Panc1 (cell line): ENCODE measurements around the gene COL13A1. TPM values are rescaled to one million over a fixed set of nuclear protein-coding genes. Genes with fewer than 3 reads are reported as not detected.

ENCODE experiments used
- ATAC-seq: fragments of 200-7000 bp; cut with Tn5 transposase; 2 replicates; pipeline ENCODE4 v1.9.1; 2020; ENCODE audit warnings: mild to moderate bottlenecking, moderate library complexity
- BruUV-seq: library from RNA; stranded (reverse); fragments of 400-500 nt; replicated peaks from 2 replicates; lab custom pipeline; 2021; lab: Mats Ljungman, UMichigan
- CTCF ChIA-PET: fragments of 300-600 bp; sonication (Branson Sonifier 250); formaldehyde crosslinking; loops from one replicate; lab custom pipeline; 2022; ENCODE audit warnings: antibody characterized with exemption; lab: Charles Lee
- POLR2A ChIA-PET: fragments of 300-600 bp; sonication (Branson Sonifier 250); formaldehyde crosslinking; loops from one replicate; lab custom pipeline; 2022; ENCODE audit warnings: antibody characterized with exemption; lab: Charles Lee
- DNase-seq: peaks from one replicate; pipeline ENCODE4 v3.0.0-alpha.2; 2010; ENCODE audit warnings: low read depth, low spot score
- H3K27ac ChIP-seq: 2 replicates; pipeline ENCODE4 v1.5.1; 2011; ENCODE audit warnings: mild to moderate bottlenecking, low read length, inconsistent platforms
- H3K27me3 ChIP-seq: fragments of 200-500 bp; sonication (Bioruptor generic); 2 replicates; pipeline ENCODE4 v1.6.0; 2014; ENCODE audit warnings: low read length, inconsistent platforms; ENCODE audit not compliant: control insufficient read depth, insufficient read depth
- H3K36me3 ChIP-seq: fragments of 200-500 bp; sonication (Bioruptor generic); 2 replicates; pipeline ENCODE4 v1.5.1; 2014; ENCODE audit warnings: inconsistent platforms, mild to moderate bottlenecking, low read length, moderate library complexity; ENCODE audit not compliant: control insufficient read depth, insufficient read depth
- H3K4me1 ChIP-seq: 2 replicates; pipeline ENCODE4 v1.5.1; 2011; ENCODE audit warnings: inconsistent platforms, mild to moderate bottlenecking, low read length, moderate library complexity; ENCODE audit not compliant: control insufficient read depth, insufficient read depth
- H3K4me3 ChIP-seq, 2 experiments: 2 replicates each; pipeline ENCODE4 v1.5.1; 2011 to 2012; ENCODE audit warnings: low read depth in 2 of 2, low read length in 2 of 2, mild to moderate bottlenecking in 2 of 2, inconsistent platforms in 1 of 2, moderate library complexity in 1 of 2
- H3K9me3 ChIP-seq: fragments of 200-500 bp; sonication (Bioruptor generic); 2 replicates; pipeline ENCODE4 v1.5.1; 2014; ENCODE audit warnings: low read depth, mild to moderate bottlenecking, inconsistent platforms, low read length, moderate library complexity; ENCODE audit not compliant: control insufficient read depth, insufficient read depth
- POLR2AphosphoS5 ChIP-seq: IDR thresholded peaks from 2 replicates; pipeline ENCODE4 v1.6.1; 2012; ENCODE audit warnings: mild to moderate bottlenecking, low read depth, low read length, moderate library complexity
- SIN3A ChIP-seq: IDR thresholded peaks from 2 replicates; pipeline ENCODE4 v1.6.1; 2012; ENCODE audit warnings: low read depth, mild to moderate bottlenecking, low read length, moderate library complexity, borderline replicate concordance; ENCODE audit not compliant: insufficient read depth
- TCF7L2 ChIP-seq: IDR thresholded peaks from 2 replicates; pipeline ENCODE4 v1.6.1; 2011; ENCODE audit warnings: mild to moderate bottlenecking, low read depth, low read length, inconsistent platforms
- in situ Hi-C: cut with HindIII; loops from 2 replicates; pipeline ENCODE4 v1.10.0; 2016; ENCODE audit warnings: low sequenced_read_pairs, low pct_unique_long_range_greater_than_20kb
- intact Hi-C: fragments of 100-400 bp; cut with micrococcal nuclease; formaldehyde crosslinking; loops from one replicate; pipeline ENCODE4 v1.10.0; 2022; ENCODE audit not compliant: unreplicated experiment
- total RNA-seq: library from RNA; stranded (reverse); gene quantifications from one replicate; pipeline ENCODE4 v1.2.1, GENCODE V29; 2021; ENCODE audit not compliant: unreplicated experiment
- TF ChIP-seq, protein P1 (sequence below): fragments of 450-650 bp; IDR thresholded peaks from 2 replicates; pipeline ENCODE4 v1.5.1; 2017; ENCODE audit warnings: mild to moderate bottlenecking
- TF ChIP-seq, protein P2 (sequence below), 2 experiments: IDR thresholded peaks; 2 replicates each; pipeline ENCODE4 v1.6.1; 2011 to 2012; ENCODE audit warnings: low read depth in 2 of 2, control low read depth in 1 of 2, low read length in 1 of 2, mild to moderate bottlenecking in 1 of 2, moderate library complexity in 1 of 2; ENCODE audit not compliant: insufficient read depth in 1 of 2

Gene COL13A1
- total RNA-seq, 1 experiment from 2014 or later: 1.0 TPM

DNA sequence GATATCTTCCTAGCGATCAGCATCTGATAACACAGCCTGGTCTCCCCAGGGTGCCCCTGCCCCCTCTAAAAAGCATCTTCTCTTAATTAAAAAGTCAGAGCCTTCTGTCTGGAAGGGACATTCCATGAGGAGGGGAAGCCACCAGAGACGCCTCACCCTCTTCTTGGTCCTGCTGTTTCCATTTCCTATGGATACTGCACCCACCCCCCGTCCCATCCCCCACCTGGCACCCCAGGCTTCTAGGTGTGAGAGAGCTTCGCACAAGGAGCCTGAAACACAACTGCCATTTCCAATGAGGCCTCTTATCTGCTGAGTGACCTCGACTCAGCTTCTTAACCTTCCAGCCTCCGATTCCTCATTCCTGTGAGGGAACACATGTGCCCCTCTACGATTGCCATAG is 51.4 kb downstream of the COL13A1 start:
- Histone ChIP-seq H3K9me3 (no peaks in the 10 kb centered on the region), H3K27ac (no peak overlapping the region), H3K4me3 (no peak overlapping the region), H3K36me3 (no peaks in the 10 kb centered on the region), H3K27me3 (no peaks in the 10 kb centered on the region), H3K4me1 (no peaks in the 10 kb centered on the region)
- in situ Hi-C loops: no loop called here
- no peak for DNase-seq
- ChIA-PET CTCF (interaction anchor here (0.6 to 0.7 kb wide), 2 partner anchors 43 to 52 kb away, joined by 4 to 6 read pairs; no protein-coding TSS in a partner anchor), POLR2A (no interaction called here)
- BruUV-seq: no TSS peak
- intact Hi-C loops: no loop called here
- TF ChIP-seq, protein P1, sequence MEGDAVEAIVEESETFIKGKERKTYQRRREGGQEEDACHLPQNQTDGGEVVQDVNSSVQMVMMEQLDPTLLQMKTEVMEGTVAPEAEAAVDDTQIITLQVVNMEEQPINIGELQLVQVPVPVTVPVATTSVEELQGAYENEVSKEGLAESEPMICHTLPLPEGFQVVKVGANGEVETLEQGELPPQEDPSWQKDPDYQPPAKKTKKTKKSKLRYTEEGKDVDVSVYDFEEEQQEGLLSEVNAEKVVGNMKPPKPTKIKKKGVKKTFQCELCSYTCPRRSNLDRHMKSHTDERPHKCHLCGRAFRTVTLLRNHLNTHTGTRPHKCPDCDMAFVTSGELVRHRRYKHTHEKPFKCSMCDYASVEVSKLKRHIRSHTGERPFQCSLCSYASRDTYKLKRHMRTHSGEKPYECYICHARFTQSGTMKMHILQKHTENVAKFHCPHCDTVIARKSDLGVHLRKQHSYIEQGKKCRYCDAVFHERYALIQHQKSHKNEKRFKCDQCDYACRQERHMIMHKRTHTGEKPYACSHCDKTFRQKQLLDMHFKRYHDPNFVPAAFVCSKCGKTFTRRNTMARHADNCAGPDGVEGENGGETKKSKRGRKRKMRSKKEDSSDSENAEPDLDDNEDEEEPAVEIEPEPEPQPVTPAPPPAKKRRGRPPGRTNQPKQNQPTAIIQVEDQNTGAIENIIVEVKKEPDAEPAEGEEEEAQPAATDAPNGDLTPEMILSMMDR: no peak
- TF ChIP-seq TCF7L2 (no peak), POLR2AphosphoS5 (no peak), SIN3A (no peak)
- TF ChIP-seq, protein P2, sequence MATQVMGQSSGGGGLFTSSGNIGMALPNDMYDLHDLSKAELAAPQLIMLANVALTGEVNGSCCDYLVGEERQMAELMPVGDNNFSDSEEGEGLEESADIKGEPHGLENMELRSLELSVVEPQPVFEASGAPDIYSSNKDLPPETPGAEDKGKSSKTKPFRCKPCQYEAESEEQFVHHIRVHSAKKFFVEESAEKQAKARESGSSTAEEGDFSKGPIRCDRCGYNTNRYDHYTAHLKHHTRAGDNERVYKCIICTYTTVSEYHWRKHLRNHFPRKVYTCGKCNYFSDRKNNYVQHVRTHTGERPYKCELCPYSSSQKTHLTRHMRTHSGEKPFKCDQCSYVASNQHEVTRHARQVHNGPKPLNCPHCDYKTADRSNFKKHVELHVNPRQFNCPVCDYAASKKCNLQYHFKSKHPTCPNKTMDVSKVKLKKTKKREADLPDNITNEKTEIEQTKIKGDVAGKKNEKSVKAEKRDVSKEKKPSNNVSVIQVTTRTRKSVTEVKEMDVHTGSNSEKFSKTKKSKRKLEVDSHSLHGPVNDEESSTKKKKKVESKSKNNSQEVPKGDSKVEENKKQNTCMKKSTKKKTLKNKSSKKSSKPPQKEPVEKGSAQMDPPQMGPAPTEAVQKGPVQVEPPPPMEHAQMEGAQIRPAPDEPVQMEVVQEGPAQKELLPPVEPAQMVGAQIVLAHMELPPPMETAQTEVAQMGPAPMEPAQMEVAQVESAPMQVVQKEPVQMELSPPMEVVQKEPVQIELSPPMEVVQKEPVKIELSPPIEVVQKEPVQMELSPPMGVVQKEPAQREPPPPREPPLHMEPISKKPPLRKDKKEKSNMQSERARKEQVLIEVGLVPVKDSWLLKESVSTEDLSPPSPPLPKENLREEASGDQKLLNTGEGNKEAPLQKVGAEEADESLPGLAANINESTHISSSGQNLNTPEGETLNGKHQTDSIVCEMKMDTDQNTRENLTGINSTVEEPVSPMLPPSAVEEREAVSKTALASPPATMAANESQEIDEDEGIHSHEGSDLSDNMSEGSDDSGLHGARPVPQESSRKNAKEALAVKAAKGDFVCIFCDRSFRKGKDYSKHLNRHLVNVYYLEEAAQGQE (IDR thresholded peaks at IDR 0.05; ENCODE audit: insufficient read depth in 1 of 2, low read depth in 2 of 2, low read length in 1 of 2): no peak
- ATAC-seq: no peak

DNA sequence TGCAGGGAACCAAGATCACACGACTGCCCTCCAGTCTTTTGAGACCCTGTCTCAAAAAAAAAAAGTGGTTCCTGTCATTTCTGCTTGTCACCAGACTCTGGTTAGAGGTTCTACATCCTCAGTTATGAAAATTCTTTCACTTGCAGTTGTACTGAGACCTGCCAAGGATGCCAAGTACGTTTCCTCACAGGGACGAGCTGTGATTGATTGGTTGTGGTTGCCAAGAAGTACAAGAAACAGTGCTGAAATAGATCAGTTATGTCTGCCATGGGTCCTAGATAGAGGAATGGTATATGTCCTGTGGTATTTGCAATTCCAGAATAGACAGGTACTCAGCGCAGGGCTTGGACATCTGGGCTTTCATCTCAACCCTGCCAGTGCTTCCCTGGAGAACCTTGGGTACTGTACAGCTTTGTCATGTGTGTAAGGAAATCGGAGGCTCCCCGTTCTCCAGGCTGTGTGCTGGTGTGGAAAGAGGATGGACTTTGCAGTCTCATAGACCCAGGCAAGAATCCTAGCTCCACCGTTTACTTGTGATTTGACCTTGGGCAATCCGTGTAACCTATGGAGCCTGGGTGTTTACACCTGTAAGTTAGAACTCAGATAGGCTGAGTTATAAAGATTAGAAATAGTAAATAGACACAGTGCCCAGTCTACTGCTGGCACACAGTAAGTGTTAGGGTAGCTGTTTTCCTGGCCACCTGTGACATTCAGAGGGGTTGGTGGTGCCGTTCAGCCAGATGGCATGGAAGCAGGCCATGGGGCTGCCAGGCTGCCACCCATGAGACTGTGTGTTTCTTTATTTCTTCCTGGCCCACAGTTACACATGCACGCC is 53.0 kb downstream of the COL13A1 start:
- ChIA-PET POLR2A (no interaction called here), CTCF (no interaction called here)
- intact Hi-C loops (no loop called here), in situ Hi-C loops (no loop called here)
- Histone ChIP-seq H3K4me1 (no peaks in the 10 kb centered on the region), H3K4me3 (no peak overlapping the region), H3K9me3 (no peaks in the 10 kb centered on the region), H3K36me3 (no peaks in the 10 kb centered on the region), H3K27ac (no peak overlapping the region), H3K27me3 (no peaks in the 10 kb centered on the region)
- BruUV-seq: no TSS peak
- no peak for TF ChIP-seq POLR2AphosphoS5
- no peak for TF ChIP-seq TCF7L2
- TF ChIP-seq SIN3A: no peak
- TF ChIP-seq, protein P1: no peak
- TF ChIP-seq, protein P2 (IDR thresholded peaks at IDR 0.05; ENCODE audit: insufficient read depth in 1 of 2, low read depth in 2 of 2, low read length in 1 of 2): no peak
- DNase-seq (no peak), ATAC-seq (no peak)
